HG02885 (cell line): ENCODE data around the gene ILKAP.
"Not testable (repeated sequence)": the region's sequence is repeated elsewhere in the genome, so short reads cannot be mapped to it uniquely, and the experiment has no call there.

Experiments
- ATAC-seq: cut with Tn5 transposase; IDR thresholded peaks from one replicate; pipeline ENCODE4 v1.9.1; 2021; ENCODE audit warnings: mild to moderate bottlenecking; ENCODE audit not compliant: unreplicated experiment, poor library complexity

ILKAP gene

GRCh38 chr2:238203973-238204683 is 633 bp upstream of the ILKAP start:
- ATAC-seq = peak; percentile 12

GRCh38 chr2:238202326-238203093 is 985 bp downstream of the ILKAP start:
- ATAC-seq = no peak

GRCh38 chr2:238190445-238190844 is 13.1 kb downstream of the ILKAP start:
- no peak for ATAC-seq

- ATAC-seq = no peak
These were observed 15.6 kb downstream of the ILKAP start for GRCh38 chr2:238187618-238188548.

- ATAC-seq = no peak
These were observed 19.7 kb downstream of the ILKAP start for GRCh38 chr2:238183821-238184220.

- no peak for ATAC-seq
These were observed 21.1 kb downstream of the ILKAP start for GRCh38 chr2:238182362-238182761.

- no peak for ATAC-seq
These were observed 22.9 kb downstream of the ILKAP start for GRCh38 chr2:238180554-238180953.

- ATAC-seq = no peak
These were observed 26.9 kb downstream of the ILKAP start for GRCh38 chr2:238176613-238177012.

GRCh38 chr2:238174701-238175100 is 28.8 kb downstream of the ILKAP start:
- ATAC-seq = no peak

GRCh38 chr2:238174291-238174690 is 29.2 kb downstream of the ILKAP start:
- ATAC-seq = no peak

GRCh38 chr2:238173692-238174091 is 29.8 kb downstream of the ILKAP start:
- no peak for ATAC-seq

- no peak for ATAC-seq
These were observed 31.1 kb downstream of the ILKAP start for GRCh38 chr2:238172439-238172838.

GRCh38 chr2:238171575-238172187 is 31.8 kb downstream of the ILKAP start:
- no peak for ATAC-seq

GRCh38 chr2:238171072-238171431 is 32.4 kb downstream of the ILKAP start:
- not testable (repeated sequence) for ATAC-seq

GRCh38 chr2:238170386-238171071 is 33.0 kb downstream of the ILKAP start:
- no peak for ATAC-seq

GRCh38 chr2:238169708-238170251 is 33.7 kb downstream of the ILKAP start:
- no peak for ATAC-seq

GRCh38 chr2:238169048-238169707 is 34.3 kb downstream of the ILKAP start:
- ATAC-seq = no peak

- ATAC-seq = no peak
These were observed 35.1 kb downstream of the ILKAP start for GRCh38 chr2:238168196-238169047.
